Astrocyte of the cerebellum (primary cell): ENCODE data around the gene CCDC185.

Experiments used
- DNase-seq: peaks from one replicate; pipeline ENCODE4 v3.0.0-alpha.2; 2011; ENCODE audit warnings: low read depth
- H3K4me3 ChIP-seq: 2 replicates; pipeline ENCODE4 v1.5.1; 2011; ENCODE audit warnings: mild to moderate bottlenecking, low read depth, low read length, moderate library complexity
- in situ Hi-C: cut with HindIII; loops from 2 replicates; pipeline ENCODE4 v1.10.0; 2017; ENCODE audit warnings: low sequenced_read_pairs
- TF ChIP-seq, protein P1 (sequence below): IDR thresholded peaks from 2 replicates; pipeline ENCODE4 v1.5.1; 2012; ENCODE audit warnings: low read length, low read depth, moderate library complexity, mild to moderate bottlenecking; ENCODE audit errors: missing control alignments

Gene CCDC185

DNA sequence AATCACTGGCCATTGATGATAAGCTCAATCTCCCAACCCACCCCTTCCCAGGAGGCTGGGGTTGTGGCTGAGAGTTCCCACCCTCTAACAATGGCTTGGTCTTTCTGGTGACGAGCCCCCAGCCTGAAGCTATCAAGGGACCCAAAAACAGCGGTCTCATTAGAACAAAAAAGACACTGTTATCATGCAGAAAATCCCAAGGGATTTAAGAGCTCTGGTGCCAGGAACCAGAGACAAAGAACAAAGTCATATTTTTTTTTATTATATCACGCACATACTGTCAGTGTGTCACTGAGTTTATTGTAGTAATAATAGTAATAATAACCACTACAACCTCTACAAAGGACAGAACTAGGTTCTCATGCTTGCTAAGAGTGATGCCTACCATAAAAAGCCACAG is 43.9 kb downstream of the CCDC185 start:
- TF ChIP-seq, protein P1, sequence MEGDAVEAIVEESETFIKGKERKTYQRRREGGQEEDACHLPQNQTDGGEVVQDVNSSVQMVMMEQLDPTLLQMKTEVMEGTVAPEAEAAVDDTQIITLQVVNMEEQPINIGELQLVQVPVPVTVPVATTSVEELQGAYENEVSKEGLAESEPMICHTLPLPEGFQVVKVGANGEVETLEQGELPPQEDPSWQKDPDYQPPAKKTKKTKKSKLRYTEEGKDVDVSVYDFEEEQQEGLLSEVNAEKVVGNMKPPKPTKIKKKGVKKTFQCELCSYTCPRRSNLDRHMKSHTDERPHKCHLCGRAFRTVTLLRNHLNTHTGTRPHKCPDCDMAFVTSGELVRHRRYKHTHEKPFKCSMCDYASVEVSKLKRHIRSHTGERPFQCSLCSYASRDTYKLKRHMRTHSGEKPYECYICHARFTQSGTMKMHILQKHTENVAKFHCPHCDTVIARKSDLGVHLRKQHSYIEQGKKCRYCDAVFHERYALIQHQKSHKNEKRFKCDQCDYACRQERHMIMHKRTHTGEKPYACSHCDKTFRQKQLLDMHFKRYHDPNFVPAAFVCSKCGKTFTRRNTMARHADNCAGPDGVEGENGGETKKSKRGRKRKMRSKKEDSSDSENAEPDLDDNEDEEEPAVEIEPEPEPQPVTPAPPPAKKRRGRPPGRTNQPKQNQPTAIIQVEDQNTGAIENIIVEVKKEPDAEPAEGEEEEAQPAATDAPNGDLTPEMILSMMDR = no peak
- no peak for DNase-seq
- in situ Hi-C loops = no loop called here
- H3K4me3 ChIP-seq = no peak overlapping the region

GRCh38 chr1:223443397-223443796 is 50.2 kb downstream of the CCDC185 start:
- no peak overlapping the region for H3K4me3 ChIP-seq
- TF ChIP-seq, protein P1 = no peak
- in situ Hi-C loops = loop anchor here (5.0 kb wide), 1 partner anchor 81 kb away; the partner anchor contains the start of gene SUSD4
- no peak for DNase-seq

DNA sequence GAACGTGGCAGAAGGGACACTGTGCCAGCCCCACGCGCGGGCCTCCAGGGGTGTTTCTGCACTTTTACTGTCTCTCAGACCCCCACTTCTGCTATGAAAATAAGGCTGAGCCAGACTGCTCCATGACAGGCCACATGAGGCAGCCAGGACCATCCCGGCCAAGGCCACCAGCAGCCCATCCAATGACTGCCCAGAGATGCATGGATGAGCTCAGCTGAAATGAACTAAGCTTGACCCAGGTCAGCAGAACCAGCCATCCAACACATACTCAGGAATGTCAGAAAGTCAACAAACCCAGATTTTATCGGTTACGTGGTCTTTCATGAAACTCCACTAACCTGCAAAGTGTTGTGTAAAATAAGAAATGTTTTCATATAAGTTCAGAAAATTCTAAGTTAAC is 51.2 kb downstream of the CCDC185 start:
- in situ Hi-C loops = loop anchor here (5.0 kb wide), 1 partner anchor 82 kb away; the partner anchor contains the start of gene SUSD4
- TF ChIP-seq, protein P1 = no peak
- no peak overlapping the region for H3K4me3 ChIP-seq
- no peak for DNase-seq
